Left ventricle myocardium inferior (tissue), 1 donor: ENCODE results near the gene NRGN. TPM values are rescaled to one million over a fixed set of nuclear protein-coding genes. Genes with fewer than 3 reads are reported as not detected.

Experiments
- DNase-seq: peaks from one replicate; pipeline ENCODE4 v3.0.0-alpha.2; 2020
- H3K27ac ChIP-seq: fragments of 200-600 bp; replicated peaks from 2 replicates; pipeline ENCODE4 v1.8.0; 2021
- H3K27me3 ChIP-seq: fragments of 200-600 bp; 2 replicates; pipeline ENCODE4 v1.8.0; 2021; ENCODE audit warnings: low read depth
- H3K36me3 ChIP-seq: fragments of 200-600 bp; 2 replicates; pipeline ENCODE4 v1.8.0; 2021
- H3K4me1 ChIP-seq: fragments of 200-600 bp; 2 replicates; pipeline ENCODE4 v1.8.0; 2021
- H3K4me3 ChIP-seq: fragments of 200-600 bp; 2 replicates; pipeline ENCODE4 v1.8.0; 2021; ENCODE audit warnings: mild to moderate bottlenecking, moderate library complexity
- H3K9me3 ChIP-seq: fragments of 200-600 bp; replicated peaks from 2 replicates; pipeline ENCODE4 v1.8.0; 2021
- intact Hi-C: fragments of 100-400 bp; cut with micrococcal nuclease; formaldehyde crosslinking; loops from one replicate; pipeline ENCODE4 v1.11.0; 2022
- total RNA-seq: library from RNA; stranded (reverse); fragmentation: NEBNext Ultra II Directional; extraction: Animal tissue kit (Norgen Biotek cat#: 25700); gene quantifications from one replicate; pipeline ENCODE4 v1.2.1, GENCODE V29; 2021
- TF ChIP-seq, protein P1 (sequence below): fragments of 200-600 bp; IDR thresholded peaks from 2 replicates; pipeline ENCODE4 v1.8.0; 2021; ENCODE audit warnings: antibody characterized with exemption, mild to moderate bottlenecking, borderline replicate concordance
- donor health status: DM: no; HTN: yes; CAD: no; lungs with severe emphysema.

NRGN gene
- total RNA-seq, 1 donor from 2014 or later, result 5.0 TPM

- peaks cover 40% of the 10 kb centered on the region for H3K27me3 ChIP-seq
- no peaks in the 10 kb centered on the region for H3K36me3 ChIP-seq
- H3K4me3 ChIP-seq, result no peak overlapping the region
- no peak overlapping the region for H3K27ac ChIP-seq
- no peak for DNase-seq
- intact Hi-C loops, result no loop called here
- TF ChIP-seq, protein P1, sequence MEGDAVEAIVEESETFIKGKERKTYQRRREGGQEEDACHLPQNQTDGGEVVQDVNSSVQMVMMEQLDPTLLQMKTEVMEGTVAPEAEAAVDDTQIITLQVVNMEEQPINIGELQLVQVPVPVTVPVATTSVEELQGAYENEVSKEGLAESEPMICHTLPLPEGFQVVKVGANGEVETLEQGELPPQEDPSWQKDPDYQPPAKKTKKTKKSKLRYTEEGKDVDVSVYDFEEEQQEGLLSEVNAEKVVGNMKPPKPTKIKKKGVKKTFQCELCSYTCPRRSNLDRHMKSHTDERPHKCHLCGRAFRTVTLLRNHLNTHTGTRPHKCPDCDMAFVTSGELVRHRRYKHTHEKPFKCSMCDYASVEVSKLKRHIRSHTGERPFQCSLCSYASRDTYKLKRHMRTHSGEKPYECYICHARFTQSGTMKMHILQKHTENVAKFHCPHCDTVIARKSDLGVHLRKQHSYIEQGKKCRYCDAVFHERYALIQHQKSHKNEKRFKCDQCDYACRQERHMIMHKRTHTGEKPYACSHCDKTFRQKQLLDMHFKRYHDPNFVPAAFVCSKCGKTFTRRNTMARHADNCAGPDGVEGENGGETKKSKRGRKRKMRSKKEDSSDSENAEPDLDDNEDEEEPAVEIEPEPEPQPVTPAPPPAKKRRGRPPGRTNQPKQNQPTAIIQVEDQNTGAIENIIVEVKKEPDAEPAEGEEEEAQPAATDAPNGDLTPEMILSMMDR, result no peak
- H3K4me1 ChIP-seq, result peaks cover 18% of the 10 kb centered on the region
- no peaks in the 10 kb centered on the region for H3K9me3 ChIP-seq
Observed at GRCh38 chr11:124728134-124728533, 11.6 kb upstream of the NRGN start.

DNA sequence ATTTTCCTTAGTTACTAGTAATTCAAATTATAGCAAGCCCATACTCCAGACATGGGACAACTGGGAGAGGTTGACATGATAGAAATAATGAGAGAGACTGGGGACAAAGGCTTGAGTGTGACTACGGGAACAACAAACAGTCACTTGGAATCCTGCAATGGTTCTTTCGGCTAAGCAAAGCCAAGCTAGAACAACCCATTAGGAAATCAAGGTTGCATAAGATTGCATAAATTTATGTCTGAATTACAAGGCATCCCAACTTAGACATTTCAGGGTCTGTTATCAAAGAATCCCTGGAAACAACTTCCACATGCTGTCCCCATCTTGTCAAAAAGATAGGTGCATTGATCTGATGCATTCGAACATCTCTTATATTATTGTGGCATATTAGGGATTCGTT lies 10.2 kb upstream of the NRGN start:
- H3K36me3 ChIP-seq, result no peaks in the 10 kb centered on the region
- no peaks in the 10 kb centered on the region for H3K9me3 ChIP-seq
- peaks cover 18% of the 10 kb centered on the region for H3K4me1 ChIP-seq
- TF ChIP-seq, protein P1, result no peak
- DNase-seq, result no peak
- H3K4me3 ChIP-seq, result no peak overlapping the region
- H3K27ac ChIP-seq, result no peak overlapping the region
- intact Hi-C loops, result no loop called here
- peaks cover 26% of the 10 kb centered on the region for H3K27me3 ChIP-seq

DNA sequence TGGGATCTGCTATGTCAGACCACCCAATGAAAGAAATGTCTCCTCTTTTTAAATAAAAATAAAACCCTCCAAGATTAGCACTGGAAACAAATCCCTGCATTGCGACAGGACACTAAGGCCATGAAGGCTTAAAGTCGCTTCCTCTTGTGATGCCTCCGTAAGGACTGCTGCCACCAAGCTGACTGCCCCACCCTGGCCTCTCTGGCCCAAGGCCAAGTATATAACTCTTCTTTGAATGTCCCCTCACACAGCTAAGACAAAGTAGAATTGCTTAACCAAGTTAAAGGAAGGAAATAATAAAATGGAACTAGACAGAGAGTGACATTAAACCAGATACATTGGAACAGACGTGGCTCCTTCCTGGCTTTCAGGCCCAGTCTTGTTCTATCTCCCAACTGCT lies 7.5 kb upstream of the NRGN start:
- no peak overlapping the region for H3K4me3 ChIP-seq
- no peak for DNase-seq
- no peaks in the 10 kb centered on the region for H3K36me3 ChIP-seq
- intact Hi-C loops, result no loop called here
- H3K27ac ChIP-seq, result no peak overlapping the region
- no peaks in the 10 kb centered on the region for H3K4me1 ChIP-seq
- H3K9me3 ChIP-seq, result no peaks in the 10 kb centered on the region
- H3K27me3 ChIP-seq, result peaks cover 6% of the 10 kb centered on the region
- TF ChIP-seq, protein P1, result no peak

- Histone ChIP-seq H3K4me3 (no peak overlapping the region), H3K9me3 (no peaks in the 10 kb centered on the region), H3K27ac (no peak overlapping the region), H3K4me1 (peaks cover 22% of the 10 kb centered on the region), H3K36me3 (no peaks in the 10 kb centered on the region), H3K27me3 (peaks cover 44% of the 10 kb centered on the region)
- TF ChIP-seq, protein P1, result no peak
- intact Hi-C loops, result no loop called here
- DNase-seq, result no peak
Observed at GRCh38 chr11:124736736-124737135, 3.0 kb upstream of the NRGN start.

- Histone ChIP-seq H3K4me3 (no peak overlapping the region), H3K36me3 (no peaks in the 10 kb centered on the region), H3K9me3 (no peaks in the 10 kb centered on the region), H3K4me1 (peaks cover 22% of the 10 kb centered on the region), H3K27ac (no peak overlapping the region), H3K27me3 (peaks cover 54% of the 10 kb centered on the region)
- DNase-seq, result no peak
- intact Hi-C loops, result no loop called here
- TF ChIP-seq, protein P1, result no peak
Observed at GRCh38 chr11:124737638-124738305, 2.0 kb upstream of the NRGN start.
